Measurements from ENCODE around the gene RNF144B. TPM values are rescaled to one million over a fixed set of nuclear protein-coding genes. Genes with fewer than 3 reads are reported as not detected.
A peak's percentile ranks its signal among the peaks of the same experiment; 100 is the strongest.

Gene RNF144B
- total and polyA plus RNA-seq, 5 donors, result 7.1 to 17.3 (median 14.6) TPM

DNA sequence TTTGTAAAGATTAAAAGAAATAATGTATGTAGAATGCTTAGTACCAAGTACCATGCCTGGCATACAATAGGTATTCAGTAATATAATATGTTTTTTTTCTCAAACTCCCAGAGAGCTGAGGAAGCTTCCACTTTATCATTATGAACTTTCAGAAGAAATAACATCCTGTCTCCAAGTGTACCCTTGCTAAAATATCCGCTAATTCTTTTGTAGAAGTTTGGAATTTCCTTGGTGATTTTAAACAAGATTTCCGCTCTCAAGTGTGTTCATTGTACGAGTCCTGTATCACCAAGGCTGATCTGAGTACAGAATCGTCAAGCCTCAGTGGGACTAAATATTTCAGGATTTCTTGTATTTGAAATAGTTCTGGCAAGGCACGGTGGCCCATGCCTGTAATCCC is 16.1 kb upstream of the RNF144B start:
- Histone ChIP-seq H3K9me3 (ENCODE audit: control insufficient read depth, low read length) (no peaks in the 10 kb centered on the region), H3K4me3 (ENCODE audit: low read length) (no peak overlapping the region), H3K27ac (ENCODE audit: low read length) (no peak overlapping the region), H3K27me3 (ENCODE audit: control insufficient read depth, insufficient read depth) (no peaks in the 10 kb centered on the region), H3K4me1 (ENCODE audit: control insufficient read depth, insufficient read depth, low read length) (no peaks in the 10 kb centered on the region)
- DNase-seq (no peak), ATAC-seq (peak; percentile 61 to 75)
- 65% methylated on average over 5 of the region's 5 CpGs for WGBS
- intact Hi-C loops (cut with DNase I), result no loop called here

DNA sequence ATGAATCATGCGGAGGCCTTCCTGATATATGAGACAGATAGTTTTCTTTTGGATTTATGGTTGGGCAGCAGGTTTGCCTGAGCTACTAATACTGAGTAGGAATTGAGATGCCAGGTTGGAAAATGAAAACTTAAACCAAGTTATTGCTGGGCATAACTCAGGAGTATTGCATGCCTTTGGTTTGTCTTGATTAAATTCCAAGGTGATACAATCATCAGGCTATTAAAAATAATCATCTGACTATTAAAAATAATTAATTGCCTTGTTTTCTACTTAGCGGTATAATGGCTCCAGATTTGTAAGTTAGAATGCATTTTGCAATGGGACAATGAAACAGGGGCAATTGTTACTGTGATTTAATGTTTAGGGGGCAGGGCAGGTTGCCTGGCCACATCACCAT is 15.5 kb upstream of the RNF144B start:
- intact Hi-C loops (cut with DNase I), result no loop called here

DNA sequence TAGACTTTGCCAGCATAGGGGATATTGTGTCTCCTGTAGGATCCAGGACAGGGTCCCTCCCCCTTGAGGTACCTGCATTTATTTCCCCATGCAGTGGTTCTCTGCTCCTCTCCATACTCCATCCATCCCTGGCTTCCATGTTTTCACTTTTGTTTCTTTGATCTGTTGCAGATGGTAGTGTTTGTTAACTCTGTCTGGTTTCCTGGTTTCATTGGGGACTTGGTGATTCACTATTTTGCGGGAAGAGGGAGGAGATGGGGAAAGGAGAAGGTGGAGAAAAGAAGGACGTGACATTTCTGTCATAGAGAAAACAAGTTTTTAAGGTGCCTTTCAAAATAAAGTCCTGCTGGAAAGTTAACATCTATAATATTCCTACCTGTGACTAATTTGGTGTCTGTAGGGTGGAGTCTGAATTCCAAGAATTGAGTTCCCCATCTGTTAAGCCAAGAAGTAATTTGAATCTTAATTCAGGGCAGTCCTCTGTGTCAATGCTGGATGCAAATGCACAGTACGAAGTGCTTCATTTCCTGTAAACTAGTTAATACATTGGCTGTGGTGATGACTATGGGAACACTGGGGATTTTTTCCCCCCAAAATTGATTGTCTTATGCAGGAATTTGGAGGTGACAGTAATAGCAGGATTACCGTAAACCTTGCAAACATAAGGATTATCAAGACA is 6.9 kb upstream of the RNF144B start:
- H3K27me3 ChIP-seq (ENCODE audit: control insufficient read depth, insufficient read depth), result no peaks in the 10 kb centered on the region
- peaks cover 4% of the 10 kb centered on the region for H3K4me1 ChIP-seq (ENCODE audit: control insufficient read depth, insufficient read depth, low read length)
- peak overlapping the region; percentile 36 for H3K27ac ChIP-seq (ENCODE audit: low read length)
- intact Hi-C loops (cut with DNase I), result no loop called here
- no peak overlapping the region for H3K4me3 ChIP-seq (ENCODE audit: low read length)
- 70% methylated on average over 4 of the region's 4 CpGs for WGBS
- H3K9me3 ChIP-seq (ENCODE audit: control insufficient read depth, low read length), result no peaks in the 10 kb centered on the region
- ATAC-seq, result no peak
- DNase-seq, result no peak

More for the DNA sequence above, 15.5 kb upstream of the RNF144B start:
- DNase-seq (no peak), ATAC-seq (no peak)
- peak overlapping the region; percentile 45 for H3K27ac ChIP-seq (ENCODE audit: low read length)
- H3K4me1 ChIP-seq (ENCODE audit: control insufficient read depth, insufficient read depth, low read length), result no peaks in the 10 kb centered on the region
- H3K9me3 ChIP-seq (ENCODE audit: control insufficient read depth, low read length), result no peaks in the 10 kb centered on the region
- H3K4me3 ChIP-seq (ENCODE audit: low read length), result no peak overlapping the region
- WGBS, result 89% methylated on average over 2 of the region's 2 CpGs
- no peaks in the 10 kb centered on the region for H3K27me3 ChIP-seq (ENCODE audit: control insufficient read depth, insufficient read depth)

DNA sequence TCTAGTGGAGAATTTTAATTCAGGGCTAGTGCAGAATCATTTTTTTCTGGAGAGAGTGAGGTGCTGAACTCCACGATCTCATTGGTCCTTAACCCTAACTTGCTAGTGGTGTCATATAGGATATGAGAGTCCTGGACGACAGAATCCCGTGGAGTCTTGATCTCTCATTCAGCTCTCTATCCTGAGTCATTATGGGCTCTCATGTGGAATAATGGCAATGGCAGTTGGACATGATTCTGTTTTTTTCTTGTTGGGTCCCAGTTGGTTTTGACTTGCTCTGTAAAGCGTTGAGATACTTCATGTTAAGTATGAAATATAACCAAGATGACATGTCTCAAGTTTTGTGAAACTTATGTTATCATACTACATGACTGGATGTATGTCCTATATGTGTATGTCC is 6.3 kb upstream of the RNF144B start:
- no peaks in the 10 kb centered on the region for H3K27me3 ChIP-seq (ENCODE audit: control insufficient read depth, insufficient read depth)
- WGBS, result 81% methylated on average over 4 of the region's 4 CpGs
- H3K9me3 ChIP-seq (ENCODE audit: control insufficient read depth, low read length), result no peaks in the 10 kb centered on the region
- no peak overlapping the region for H3K27ac ChIP-seq (ENCODE audit: low read length)
- peaks cover 4% of the 10 kb centered on the region for H3K4me1 ChIP-seq (ENCODE audit: control insufficient read depth, insufficient read depth, low read length)
- intact Hi-C loops (cut with DNase I), result no loop called here
- ATAC-seq (no peak), DNase-seq (no peak)
- no peak overlapping the region for H3K4me3 ChIP-seq (ENCODE audit: low read length)

DNA sequence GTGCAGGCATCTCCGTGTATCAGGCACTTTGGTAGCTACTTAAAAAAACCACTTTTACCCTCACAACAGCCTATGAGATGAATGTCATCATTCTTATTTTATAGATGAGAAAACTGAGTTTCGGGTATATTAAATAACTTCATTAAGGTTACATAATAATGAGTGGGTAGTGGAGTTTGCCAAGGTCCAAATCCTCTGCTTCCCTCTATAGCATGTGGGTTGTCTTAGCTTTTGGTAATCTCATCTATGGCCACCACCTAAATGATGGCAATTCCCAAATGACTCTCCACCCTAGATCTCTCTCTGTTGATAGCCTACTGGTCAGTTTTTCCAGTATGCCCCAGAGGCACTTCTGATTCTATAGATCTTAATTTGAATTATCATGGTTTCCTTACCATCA is 3.7 kb upstream of the RNF144B start:
- Histone ChIP-seq H3K9me3 (ENCODE audit: control insufficient read depth, low read length) (no peaks in the 10 kb centered on the region), H3K4me1 (ENCODE audit: control insufficient read depth, insufficient read depth, low read length) (peaks cover 7% of the 10 kb centered on the region), H3K27me3 (ENCODE audit: control insufficient read depth, insufficient read depth) (no peaks in the 10 kb centered on the region), H3K4me3 (ENCODE audit: low read length) (no peak overlapping the region), H3K27ac (ENCODE audit: low read length) (no peak overlapping the region)
- intact Hi-C loops (cut with DNase I), result no loop called here
- DNase-seq, result no peak
- 98% methylated on average over 2 of the region's 2 CpGs for WGBS
- ATAC-seq, result no peak

DNA sequence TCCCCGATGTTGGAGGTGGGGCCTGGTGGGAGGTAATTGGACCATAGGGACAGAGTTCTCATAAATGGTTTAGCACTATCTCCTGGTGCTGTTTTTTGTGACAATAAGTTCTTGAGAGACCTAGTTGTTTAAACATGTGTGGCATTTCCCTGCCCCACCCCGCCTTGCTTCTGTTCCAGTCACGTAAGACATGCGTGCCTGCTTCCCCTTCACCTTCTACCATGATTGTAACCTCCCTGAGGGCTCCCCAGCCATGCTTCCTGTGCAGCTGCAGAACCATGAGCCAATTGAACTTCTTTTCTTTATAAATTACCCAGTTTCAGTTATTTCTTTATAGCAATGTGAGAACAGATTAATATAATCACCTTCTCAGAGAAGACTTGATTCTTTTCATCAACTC is 2.5 kb upstream of the RNF144B start:
- ATAC-seq, result no peak
- no peaks in the 10 kb centered on the region for H3K9me3 ChIP-seq (ENCODE audit: control insufficient read depth, low read length)
- no peak overlapping the region for H3K27ac ChIP-seq (ENCODE audit: low read length)
- no peak overlapping the region for H3K4me3 ChIP-seq (ENCODE audit: low read length)
- intact Hi-C loops (cut with DNase I), result no loop called here
- H3K27me3 ChIP-seq (ENCODE audit: control insufficient read depth, insufficient read depth), result no peaks in the 10 kb centered on the region
- WGBS, result 76% methylated on average over 4 of the region's 4 CpGs
- DNase-seq, result peak in 1 of 3 donors; percentile 48
- peaks cover 7% of the 10 kb centered on the region for H3K4me1 ChIP-seq (ENCODE audit: control insufficient read depth, insufficient read depth, low read length)

DNA sequence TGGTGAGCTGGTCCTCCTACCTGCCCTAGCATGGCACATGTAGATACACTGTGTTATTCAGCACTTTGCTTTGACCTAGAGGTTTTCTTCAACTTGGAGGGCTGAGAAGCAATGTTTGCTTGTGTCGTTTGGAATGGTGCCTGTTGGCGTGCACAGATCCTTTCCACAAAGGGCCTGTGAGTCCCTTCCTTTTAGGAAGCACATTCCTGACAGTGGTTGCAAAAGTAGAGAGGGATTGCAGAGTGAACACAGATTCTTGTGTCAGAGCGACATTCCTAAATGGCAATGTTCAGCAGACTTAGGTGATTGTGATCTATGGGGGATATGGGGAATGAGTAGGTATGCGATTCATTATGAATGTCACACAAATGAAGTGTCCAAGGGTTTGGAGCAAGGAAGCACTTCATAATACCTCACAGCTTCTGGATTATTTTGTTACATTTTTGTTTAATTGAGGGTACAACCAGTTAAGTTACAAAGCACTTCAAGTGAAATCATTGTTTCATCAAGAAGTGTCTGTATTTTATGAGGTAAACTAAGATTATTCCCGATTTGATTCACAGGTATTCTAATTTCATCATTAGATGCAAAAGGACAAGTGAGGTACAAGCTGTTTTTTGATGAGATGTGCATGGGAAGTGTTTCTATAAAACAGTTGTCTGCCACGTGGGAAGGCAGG is 713 bp upstream of the RNF144B start:
- Histone ChIP-seq H3K9me3 (ENCODE audit: control insufficient read depth, low read length) (no peaks in the 10 kb centered on the region), H3K27me3 (ENCODE audit: control insufficient read depth, insufficient read depth) (no peaks in the 10 kb centered on the region), H3K4me1 (ENCODE audit: control insufficient read depth, insufficient read depth, low read length) (peaks cover 4% of the 10 kb centered on the region), H3K4me3 (ENCODE audit: low read length) (peak overlapping the region; percentile 63), H3K27ac (ENCODE audit: low read length) (peak overlapping the region; percentile 80)
- intact Hi-C loops (cut with DNase I), result no loop called here
- ATAC-seq, result peak; percentile 74 to 86
- WGBS, result 26% methylated on average over 6 of the region's 6 CpGs
- DNase-seq, result peak; percentile 69 to 85 (median 70)

DNA sequence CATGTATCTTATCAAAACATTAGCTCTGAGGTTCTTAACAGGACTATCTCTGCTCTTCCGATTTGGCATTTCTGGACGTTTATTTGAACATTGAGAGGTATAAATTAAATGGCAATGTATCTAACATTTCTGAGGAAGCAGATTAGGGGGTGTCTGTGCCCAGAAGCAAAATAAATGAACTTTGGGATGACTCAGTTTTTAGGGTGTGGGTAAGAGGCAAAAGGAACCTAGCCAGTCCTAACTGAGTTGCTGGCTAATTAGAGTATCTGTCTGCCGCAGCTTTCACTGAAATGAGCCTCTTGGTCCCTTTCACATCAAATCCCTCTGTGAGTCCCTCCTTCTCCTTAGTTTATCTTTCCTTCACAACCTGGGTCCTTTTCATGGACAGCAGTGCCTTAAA is 1.1 kb downstream of the RNF144B start:
- DNase-seq (no peak), ATAC-seq (no peak)
- peak overlapping the region; percentile 63 for H3K4me3 ChIP-seq (ENCODE audit: low read length)
- intact Hi-C loops (cut with DNase I), result no loop called here
- peak overlapping the region; percentile 63 for H3K27ac ChIP-seq (ENCODE audit: low read length)
- WGBS, result 6% methylated on average over 3 of the region's 3 CpGs
- peaks cover 5% of the 10 kb centered on the region for H3K4me1 ChIP-seq (ENCODE audit: control insufficient read depth, insufficient read depth, low read length)
- H3K27me3 ChIP-seq (ENCODE audit: control insufficient read depth, insufficient read depth), result no peaks in the 10 kb centered on the region
- H3K9me3 ChIP-seq (ENCODE audit: control insufficient read depth, low read length), result no peaks in the 10 kb centered on the region

DNA sequence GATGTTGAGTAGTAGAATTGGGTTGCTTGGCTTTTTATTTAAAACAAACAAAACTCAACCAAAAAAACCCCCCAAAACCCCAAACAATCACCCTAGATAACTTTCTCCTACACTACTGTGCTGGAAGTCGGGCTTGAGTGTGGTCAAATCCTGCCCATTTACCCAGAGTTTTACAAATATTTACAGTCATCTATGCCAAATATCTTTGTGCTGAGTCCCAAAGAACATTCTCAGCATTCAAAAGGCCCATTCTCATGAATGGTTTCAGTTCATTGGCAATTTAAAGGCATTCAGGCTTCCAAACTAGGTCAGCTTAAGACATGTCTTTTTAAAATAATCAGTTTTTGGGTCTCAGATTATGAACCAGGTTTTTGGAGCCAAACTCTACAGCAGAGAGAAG is 1.8 kb downstream of the RNF144B start:
- Histone ChIP-seq H3K4me1 (ENCODE audit: control insufficient read depth, insufficient read depth, low read length) (peaks cover 5% of the 10 kb centered on the region), H3K9me3 (ENCODE audit: control insufficient read depth, low read length) (no peaks in the 10 kb centered on the region), H3K4me3 (ENCODE audit: low read length) (peak overlapping the region; percentile 63), H3K27ac (ENCODE audit: low read length) (no peak overlapping the region), H3K27me3 (ENCODE audit: control insufficient read depth, insufficient read depth) (no peaks in the 10 kb centered on the region)
- DNase-seq, result no peak
- no peak for ATAC-seq
- 29% methylated on average over 1 of the region's 1 CpG for WGBS
- intact Hi-C loops (cut with DNase I), result no loop called here

DNA sequence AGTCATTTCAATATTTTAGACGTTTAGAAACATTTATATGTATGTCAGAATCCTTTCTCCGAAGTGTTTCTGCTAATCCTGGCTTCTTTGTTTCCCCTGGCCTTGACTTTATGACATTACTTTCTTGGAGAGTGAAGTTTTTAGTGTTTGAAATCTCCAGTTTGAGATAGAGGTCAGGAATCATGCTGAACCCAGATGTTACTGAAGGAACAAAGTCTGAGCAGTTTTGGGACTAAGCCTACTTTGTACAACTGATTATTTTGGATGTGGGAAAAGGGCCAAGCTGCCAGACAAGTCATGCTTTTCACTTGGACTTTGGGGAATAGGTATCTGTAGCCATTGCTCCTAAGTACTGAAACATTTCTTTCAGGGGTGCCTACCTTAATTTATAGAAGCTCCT is 2.3 kb downstream of the RNF144B start:
- Histone ChIP-seq H3K27me3 (ENCODE audit: control insufficient read depth, insufficient read depth) (no peaks in the 10 kb centered on the region), H3K9me3 (ENCODE audit: control insufficient read depth, low read length) (no peaks in the 10 kb centered on the region), H3K4me3 (ENCODE audit: low read length) (peak overlapping the region; percentile 63), H3K4me1 (ENCODE audit: control insufficient read depth, insufficient read depth, low read length) (peaks cover 5% of the 10 kb centered on the region), H3K27ac (ENCODE audit: low read length) (no peak overlapping the region)
- intact Hi-C loops (cut with DNase I), result no loop called here
- DNase-seq (no peak), ATAC-seq (no peak)
- 15% methylated on average over 2 of the region's 2 CpGs for WGBS

DNA sequence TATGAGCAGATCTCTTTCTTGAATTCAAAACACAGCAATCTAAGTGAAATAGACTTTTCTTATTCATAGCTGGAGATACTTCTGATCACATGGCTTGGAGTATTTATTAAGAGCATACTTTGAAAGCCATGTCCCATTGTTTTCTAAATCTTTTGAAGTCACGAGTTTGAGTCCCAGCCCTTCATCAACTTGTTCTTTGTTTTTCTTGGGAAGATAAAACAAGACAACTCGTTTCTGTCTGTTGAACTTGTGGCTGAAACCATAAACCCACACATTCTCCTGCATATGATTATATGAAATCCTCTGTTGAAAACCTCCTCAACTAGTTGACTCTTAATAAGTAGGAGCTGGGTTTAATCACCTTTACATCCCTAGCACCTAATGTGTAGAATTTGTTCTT is 3.3 kb downstream of the RNF144B start:
- intact Hi-C loops (cut with DNase I), result no loop called here
- no peaks in the 10 kb centered on the region for H3K9me3 ChIP-seq (ENCODE audit: control insufficient read depth, low read length)
- ATAC-seq (no peak), DNase-seq (no peak)
- no peak overlapping the region for H3K27ac ChIP-seq (ENCODE audit: low read length)
- H3K4me1 ChIP-seq (ENCODE audit: control insufficient read depth, insufficient read depth, low read length), result peaks cover 10% of the 10 kb centered on the region
- no peaks in the 10 kb centered on the region for H3K27me3 ChIP-seq (ENCODE audit: control insufficient read depth, insufficient read depth)
- peak overlapping the region; percentile 63 for H3K4me3 ChIP-seq (ENCODE audit: low read length)
- WGBS, result 52% methylated on average over 2 of the region's 2 CpGs
